C4-2B (cell line): ENCODE results near the gene CD8B2.

Experiments used
- ZFX ChIP-seq: fragments of 450-650 bp; IDR thresholded peaks from 2 replicates; pipeline ENCODE4 v1.6.1; 2017
- TF ChIP-seq, protein P1 (sequence below): fragments of 450-650 bp; conservative IDR thresholded peaks from 2 replicates; pipeline ENCODE4 v1.5.1; 2017; ENCODE audit warnings: mild to moderate bottlenecking

DNA sequence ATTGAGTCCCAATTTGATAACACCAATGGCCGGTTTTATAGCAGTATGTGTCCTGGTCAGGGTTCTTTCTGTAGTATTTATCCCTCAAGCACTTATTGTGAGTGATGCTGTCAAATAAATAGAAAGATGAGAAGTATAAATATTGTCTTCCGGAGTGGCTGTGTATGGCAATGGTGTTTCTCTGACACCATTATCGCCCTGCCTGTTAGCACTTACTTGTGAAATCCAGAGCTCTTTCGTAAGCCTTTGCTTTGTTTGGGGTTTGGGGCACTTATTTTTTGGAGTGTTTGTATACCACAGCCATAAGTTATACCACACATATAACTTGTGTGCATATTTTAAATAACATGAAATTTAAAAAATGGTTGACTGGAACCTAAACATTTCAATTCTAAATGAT lies 29.3 kb downstream of the CD8B2 start:
- TF ChIP-seq, protein P1, sequence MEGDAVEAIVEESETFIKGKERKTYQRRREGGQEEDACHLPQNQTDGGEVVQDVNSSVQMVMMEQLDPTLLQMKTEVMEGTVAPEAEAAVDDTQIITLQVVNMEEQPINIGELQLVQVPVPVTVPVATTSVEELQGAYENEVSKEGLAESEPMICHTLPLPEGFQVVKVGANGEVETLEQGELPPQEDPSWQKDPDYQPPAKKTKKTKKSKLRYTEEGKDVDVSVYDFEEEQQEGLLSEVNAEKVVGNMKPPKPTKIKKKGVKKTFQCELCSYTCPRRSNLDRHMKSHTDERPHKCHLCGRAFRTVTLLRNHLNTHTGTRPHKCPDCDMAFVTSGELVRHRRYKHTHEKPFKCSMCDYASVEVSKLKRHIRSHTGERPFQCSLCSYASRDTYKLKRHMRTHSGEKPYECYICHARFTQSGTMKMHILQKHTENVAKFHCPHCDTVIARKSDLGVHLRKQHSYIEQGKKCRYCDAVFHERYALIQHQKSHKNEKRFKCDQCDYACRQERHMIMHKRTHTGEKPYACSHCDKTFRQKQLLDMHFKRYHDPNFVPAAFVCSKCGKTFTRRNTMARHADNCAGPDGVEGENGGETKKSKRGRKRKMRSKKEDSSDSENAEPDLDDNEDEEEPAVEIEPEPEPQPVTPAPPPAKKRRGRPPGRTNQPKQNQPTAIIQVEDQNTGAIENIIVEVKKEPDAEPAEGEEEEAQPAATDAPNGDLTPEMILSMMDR: no peak
- TF ChIP-seq ZFX: no peak
